HepG2 (cell line): ENCODE data around the gene PSMD3. TPM values are rescaled to one million over a fixed set of nuclear protein-coding genes. Genes with fewer than 3 reads are reported as not detected.

Experiments
- GABPB1 ChIP-seq: IDR thresholded peaks from 2 replicates; pipeline ENCODE4 v1.6.1; 2016; ENCODE audit warnings: mild to moderate bottlenecking, missing genetic modification reagents, moderate library complexity, missing compliant biosample characterization
- SATB2 ChIP-seq: sonication (generic); formaldehyde crosslinking; IDR thresholded peaks from 2 replicates; pipeline ENCODE4 v1.5.0; 2020; ENCODE audit warnings: missing genetic modification reagents
- SIN3A ChIP-seq: IDR thresholded peaks from 2 replicates; pipeline ENCODE4 v1.6.1; 2011; ENCODE audit warnings: low read depth, mild to moderate bottlenecking, control low read depth, low read length, borderline replicate concordance
- polyA plus RNA-seq, 8 experiments: library from polyadenylated mRNA; depleted of rRNA in 3 of 8; stranded (reverse) in 7 of 8; unstranded in 1 of 8; fragments of >200 nt; fragmentation: Illumina TruSeq in 4 of 8; extraction: Trizol in 4 of 8; gene quantifications; 2 replicates each; pipeline versions ENCODE4 v1.2.1 to v1.2.3, GENCODE V29; 2011 to 2016; ENCODE audit warnings: low read depth in 4 of 8, missing spikeins in 1 of 8, mixed read lengths in 1 of 8; ENCODE audit not compliant: insufficient read depth in 1 of 8
- total RNA-seq, 5 experiments: library from RNA; depleted of rRNA; stranded (reverse); fragments of >200 nt; fragmentation: Illumina TruSeq; extraction: Trizol; gene quantifications; 2 replicates each; pipeline ENCODE4 v1.2.3, GENCODE V29; 2016; ENCODE audit warnings: low read depth in 1 of 5
- TF ChIP-seq, protein P1 (sequence below), 2 experiments: sonication (generic) in 1 of 2; formaldehyde crosslinking in 1 of 2; IDR thresholded peaks; 2 replicates each; pipeline versions ENCODE4 v1.4.0 to v1.6.1; 2016 to 2020; ENCODE audit warnings: borderline replicate concordance in 1 of 2, low read depth in 1 of 2, mild to moderate bottlenecking in 1 of 2, missing genetic modification reagents in 1 of 2
- TF ChIP-seq, protein P2 (sequence below): sonication (generic); formaldehyde crosslinking; IDR thresholded peaks from 2 replicates; pipeline ENCODE4 v1.4.0; 2020; ENCODE audit warnings: missing genetic modification reagents
- TF ChIP-seq, protein P3 (sequence below): sonication (generic); formaldehyde crosslinking; IDR thresholded peaks from 2 replicates; pipeline ENCODE4 v1.4.0; 2020; ENCODE audit warnings: missing genetic modification reagents, borderline replicate concordance
- TF ChIP-seq, protein P4 (sequence below): sonication (generic); formaldehyde crosslinking; IDR thresholded peaks from 2 replicates; pipeline ENCODE4 v1.4.0; 2020; ENCODE audit warnings: missing genetic modification reagents
- TF ChIP-seq, protein P5 (sequence below): sonication (generic); formaldehyde crosslinking; IDR thresholded peaks from 2 replicates; pipeline ENCODE4 v1.4.0; 2020; ENCODE audit warnings: mild to moderate bottlenecking, missing genetic modification reagents
- TF ChIP-seq, protein P6 (sequence below): sonication (generic); formaldehyde crosslinking; IDR thresholded peaks from 2 replicates; pipeline ENCODE4 v1.4.0; 2020; ENCODE audit warnings: missing genetic modification reagents

PSMD3 gene
- total and polyA plus RNA-seq, 2 of the 13 experiments (the other 11 are each of a cell fraction or from before 2014, with no cell fraction given): 97.4 to 146 TPM

DNA sequence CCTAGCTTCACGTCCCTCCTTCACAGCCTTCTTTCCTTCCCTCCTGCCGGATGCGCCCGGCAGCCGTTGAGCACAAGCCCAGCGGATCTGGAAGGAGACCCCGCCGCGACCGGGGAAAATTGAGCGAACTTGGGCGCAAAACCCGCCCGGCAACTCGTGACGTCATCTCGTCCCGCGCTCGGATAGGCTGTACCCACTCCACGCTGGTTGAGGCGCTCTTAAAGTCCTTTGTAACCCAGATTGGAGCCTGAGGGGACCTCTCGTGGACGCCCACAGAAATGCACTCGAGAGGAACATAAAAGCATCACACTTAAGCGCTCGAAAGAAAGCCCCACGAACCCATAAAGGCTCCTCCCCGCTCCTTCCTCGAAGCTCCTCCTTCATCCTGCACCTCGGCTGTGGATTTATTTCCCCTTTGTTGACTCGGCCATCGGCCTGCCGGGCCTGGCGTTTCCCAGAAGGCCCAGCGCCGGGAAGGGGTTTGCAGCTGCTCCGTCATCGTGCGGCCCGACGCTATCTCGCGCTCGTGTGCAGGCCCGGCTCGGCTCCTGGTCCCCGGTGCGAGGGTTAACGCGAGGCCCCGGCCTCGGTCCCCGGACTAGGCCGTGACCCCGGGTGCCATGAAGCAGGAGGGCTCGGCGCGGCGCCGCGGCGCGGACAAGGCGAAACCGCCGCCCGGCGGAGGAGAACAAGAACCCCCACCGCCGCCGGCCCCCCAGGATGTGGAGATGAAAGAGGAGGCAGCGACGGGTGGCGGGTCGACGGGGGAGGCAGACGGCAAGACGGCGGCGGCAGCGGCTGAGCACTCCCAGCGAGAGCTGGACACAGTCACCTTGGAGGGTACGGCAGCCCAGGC lies at the start of gene PSMD3 (continued):
- TF ChIP-seq, protein P1, sequence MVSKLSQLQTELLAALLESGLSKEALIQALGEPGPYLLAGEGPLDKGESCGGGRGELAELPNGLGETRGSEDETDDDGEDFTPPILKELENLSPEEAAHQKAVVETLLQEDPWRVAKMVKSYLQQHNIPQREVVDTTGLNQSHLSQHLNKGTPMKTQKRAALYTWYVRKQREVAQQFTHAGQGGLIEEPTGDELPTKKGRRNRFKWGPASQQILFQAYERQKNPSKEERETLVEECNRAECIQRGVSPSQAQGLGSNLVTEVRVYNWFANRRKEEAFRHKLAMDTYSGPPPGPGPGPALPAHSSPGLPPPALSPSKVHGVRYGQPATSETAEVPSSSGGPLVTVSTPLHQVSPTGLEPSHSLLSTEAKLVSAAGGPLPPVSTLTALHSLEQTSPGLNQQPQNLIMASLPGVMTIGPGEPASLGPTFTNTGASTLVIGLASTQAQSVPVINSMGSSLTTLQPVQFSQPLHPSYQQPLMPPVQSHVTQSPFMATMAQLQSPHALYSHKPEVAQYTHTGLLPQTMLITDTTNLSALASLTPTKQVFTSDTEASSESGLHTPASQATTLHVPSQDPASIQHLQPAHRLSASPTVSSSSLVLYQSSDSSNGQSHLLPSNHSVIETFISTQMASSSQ (IDR thresholded peaks at IDR 0.05; ENCODE audit: low read depth): peak; percentile 66; the same call in 1 of the 2 replicates
- TF ChIP-seq, protein P1 (CRISPR knock-in tag; IDR thresholded peaks at IDR 0.05; ENCODE audit: borderline replicate concordance): peak; percentile 86; the same call in 1 of the 2 replicates
- TF ChIP-seq, protein P2, sequence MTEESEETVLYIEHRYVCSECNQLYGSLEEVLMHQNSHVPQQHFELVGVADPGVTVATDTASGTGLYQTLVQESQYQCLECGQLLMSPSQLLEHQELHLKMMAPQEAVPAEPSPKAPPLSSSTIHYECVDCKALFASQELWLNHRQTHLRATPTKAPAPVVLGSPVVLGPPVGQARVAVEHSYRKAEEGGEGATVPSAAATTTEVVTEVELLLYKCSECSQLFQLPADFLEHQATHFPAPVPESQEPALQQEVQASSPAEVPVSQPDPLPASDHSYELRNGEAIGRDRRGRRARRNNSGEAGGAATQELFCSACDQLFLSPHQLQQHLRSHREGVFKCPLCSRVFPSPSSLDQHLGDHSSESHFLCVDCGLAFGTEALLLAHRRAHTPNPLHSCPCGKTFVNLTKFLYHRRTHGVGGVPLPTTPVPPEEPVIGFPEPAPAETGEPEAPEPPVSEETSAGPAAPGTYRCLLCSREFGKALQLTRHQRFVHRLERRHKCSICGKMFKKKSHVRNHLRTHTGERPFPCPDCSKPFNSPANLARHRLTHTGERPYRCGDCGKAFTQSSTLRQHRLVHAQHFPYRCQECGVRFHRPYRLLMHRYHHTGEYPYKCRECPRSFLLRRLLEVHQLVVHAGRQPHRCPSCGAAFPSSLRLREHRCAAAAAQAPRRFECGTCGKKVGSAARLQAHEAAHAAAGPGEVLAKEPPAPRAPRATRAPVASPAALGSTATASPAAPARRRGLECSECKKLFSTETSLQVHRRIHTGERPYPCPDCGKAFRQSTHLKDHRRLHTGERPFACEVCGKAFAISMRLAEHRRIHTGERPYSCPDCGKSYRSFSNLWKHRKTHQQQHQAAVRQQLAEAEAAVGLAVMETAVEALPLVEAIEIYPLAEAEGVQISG (CRISPR knock-in tag): peak; percentile 95
- TF ChIP-seq, protein P3, sequence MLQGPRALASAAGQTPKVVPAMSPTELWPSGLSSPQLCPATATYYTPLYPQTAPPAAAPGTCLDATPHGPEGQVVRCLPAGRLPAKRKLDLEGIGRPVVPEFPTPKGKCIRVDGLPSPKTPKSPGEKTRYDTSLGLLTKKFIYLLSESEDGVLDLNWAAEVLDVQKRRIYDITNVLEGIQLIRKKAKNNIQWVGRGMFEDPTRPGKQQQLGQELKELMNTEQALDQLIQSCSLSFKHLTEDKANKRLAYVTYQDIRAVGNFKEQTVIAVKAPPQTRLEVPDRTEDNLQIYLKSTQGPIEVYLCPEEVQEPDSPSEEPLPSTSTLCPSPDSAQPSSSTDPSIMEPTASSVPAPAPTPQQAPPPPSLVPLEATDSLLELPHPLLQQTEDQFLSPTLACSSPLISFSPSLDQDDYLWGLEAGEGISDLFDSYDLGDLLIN (CRISPR knock-in tag): 0 out of 2 replicates have a peak, but pooled peaks have one; percentile 87
- TF ChIP-seq, protein P4, sequence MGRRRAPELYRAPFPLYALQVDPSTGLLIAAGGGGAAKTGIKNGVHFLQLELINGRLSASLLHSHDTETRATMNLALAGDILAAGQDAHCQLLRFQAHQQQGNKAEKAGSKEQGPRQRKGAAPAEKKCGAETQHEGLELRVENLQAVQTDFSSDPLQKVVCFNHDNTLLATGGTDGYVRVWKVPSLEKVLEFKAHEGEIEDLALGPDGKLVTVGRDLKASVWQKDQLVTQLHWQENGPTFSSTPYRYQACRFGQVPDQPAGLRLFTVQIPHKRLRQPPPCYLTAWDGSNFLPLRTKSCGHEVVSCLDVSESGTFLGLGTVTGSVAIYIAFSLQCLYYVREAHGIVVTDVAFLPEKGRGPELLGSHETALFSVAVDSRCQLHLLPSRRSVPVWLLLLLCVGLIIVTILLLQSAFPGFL: peak; percentile 57
- TF ChIP-seq, protein P5, sequence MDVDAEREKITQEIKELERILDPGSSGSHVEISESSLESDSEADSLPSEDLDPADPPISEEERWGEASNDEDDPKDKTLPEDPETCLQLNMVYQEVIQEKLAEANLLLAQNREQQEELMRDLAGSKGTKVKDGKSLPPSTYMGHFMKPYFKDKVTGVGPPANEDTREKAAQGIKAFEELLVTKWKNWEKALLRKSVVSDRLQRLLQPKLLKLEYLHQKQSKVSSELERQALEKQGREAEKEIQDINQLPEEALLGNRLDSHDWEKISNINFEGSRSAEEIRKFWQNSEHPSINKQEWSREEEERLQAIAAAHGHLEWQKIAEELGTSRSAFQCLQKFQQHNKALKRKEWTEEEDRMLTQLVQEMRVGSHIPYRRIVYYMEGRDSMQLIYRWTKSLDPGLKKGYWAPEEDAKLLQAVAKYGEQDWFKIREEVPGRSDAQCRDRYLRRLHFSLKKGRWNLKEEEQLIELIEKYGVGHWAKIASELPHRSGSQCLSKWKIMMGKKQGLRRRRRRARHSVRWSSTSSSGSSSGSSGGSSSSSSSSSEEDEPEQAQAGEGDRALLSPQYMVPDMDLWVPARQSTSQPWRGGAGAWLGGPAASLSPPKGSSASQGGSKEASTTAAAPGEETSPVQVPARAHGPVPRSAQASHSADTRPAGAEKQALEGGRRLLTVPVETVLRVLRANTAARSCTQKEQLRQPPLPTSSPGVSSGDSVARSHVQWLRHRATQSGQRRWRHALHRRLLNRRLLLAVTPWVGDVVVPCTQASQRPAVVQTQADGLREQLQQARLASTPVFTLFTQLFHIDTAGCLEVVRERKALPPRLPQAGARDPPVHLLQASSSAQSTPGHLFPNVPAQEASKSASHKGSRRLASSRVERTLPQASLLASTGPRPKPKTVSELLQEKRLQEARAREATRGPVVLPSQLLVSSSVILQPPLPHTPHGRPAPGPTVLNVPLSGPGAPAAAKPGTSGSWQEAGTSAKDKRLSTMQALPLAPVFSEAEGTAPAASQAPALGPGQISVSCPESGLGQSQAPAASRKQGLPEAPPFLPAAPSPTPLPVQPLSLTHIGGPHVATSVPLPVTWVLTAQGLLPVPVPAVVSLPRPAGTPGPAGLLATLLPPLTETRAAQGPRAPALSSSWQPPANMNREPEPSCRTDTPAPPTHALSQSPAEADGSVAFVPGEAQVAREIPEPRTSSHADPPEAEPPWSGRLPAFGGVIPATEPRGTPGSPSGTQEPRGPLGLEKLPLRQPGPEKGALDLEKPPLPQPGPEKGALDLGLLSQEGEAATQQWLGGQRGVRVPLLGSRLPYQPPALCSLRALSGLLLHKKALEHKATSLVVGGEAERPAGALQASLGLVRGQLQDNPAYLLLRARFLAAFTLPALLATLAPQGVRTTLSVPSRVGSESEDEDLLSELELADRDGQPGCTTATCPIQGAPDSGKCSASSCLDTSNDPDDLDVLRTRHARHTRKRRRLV (CRISPR knock-in tag): peak; percentile 72
- TF ChIP-seq GABPB1 (CRISPR knock-in tag) (peak; percentile 94), SATB2 (CRISPR knock-in tag) (peak; percentile 84), SIN3A (peak; percentile 87; the same call in 1 of the 2 replicates)
- TF ChIP-seq, protein P6, sequence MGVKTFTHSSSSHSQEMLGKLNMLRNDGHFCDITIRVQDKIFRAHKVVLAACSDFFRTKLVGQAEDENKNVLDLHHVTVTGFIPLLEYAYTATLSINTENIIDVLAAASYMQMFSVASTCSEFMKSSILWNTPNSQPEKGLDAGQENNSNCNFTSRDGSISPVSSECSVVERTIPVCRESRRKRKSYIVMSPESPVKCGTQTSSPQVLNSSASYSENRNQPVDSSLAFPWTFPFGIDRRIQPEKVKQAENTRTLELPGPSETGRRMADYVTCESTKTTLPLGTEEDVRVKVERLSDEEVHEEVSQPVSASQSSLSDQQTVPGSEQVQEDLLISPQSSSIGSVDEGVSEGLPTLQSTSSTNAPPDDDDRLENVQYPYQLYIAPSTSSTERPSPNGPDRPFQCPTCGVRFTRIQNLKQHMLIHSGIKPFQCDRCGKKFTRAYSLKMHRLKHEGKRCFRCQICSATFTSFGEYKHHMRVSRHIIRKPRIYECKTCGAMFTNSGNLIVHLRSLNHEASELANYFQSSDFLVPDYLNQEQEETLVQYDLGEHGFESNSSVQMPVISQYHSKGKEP (CRISPR knock-in tag): peak; percentile 96
